HepG2 (cell line): ENCODE results near the gene IFT88. TPM values are rescaled to one million over a fixed set of nuclear protein-coding genes. Genes with fewer than 3 reads are reported as not detected.
"Not testable (repeated sequence)": the region's sequence is repeated elsewhere in the genome, so short reads cannot be mapped to it uniquely, and the experiment has no call there.

ENCODE experiments used
- ATAC-seq: fragments of 200-7000 bp; cut with Tn5 transposase; 3 replicates; pipeline ENCODE4 v1.9.1; 2020; ENCODE audit warnings: mild to moderate bottlenecking, moderate library complexity
- BruUV-seq: library from RNA; stranded (reverse); fragments of 400-500 nt; replicated peaks from 2 replicates; lab custom pipeline; 2021; lab: Mats Ljungman, UMichigan
- CTCF ChIA-PET: fragments of 300-600 bp; formaldehyde crosslinking; extraction: SDS; loops from one replicate; lab custom pipeline; 2021; ENCODE audit warnings: low total read pairs, inconsistent platforms, low intra/inter-chr PET ratio; lab: Yijun Ruan, JAX
- POLR2A ChIA-PET: fragments of 350-600 bp; sonication (Branson Sonifier 250); formaldehyde crosslinking; loops from one replicate; lab custom pipeline; 2020; ENCODE audit warnings: antibody characterized with exemption, inconsistent platforms; lab: Yijun Ruan, JAX
- DNase-seq: peaks from one replicate; pipeline ENCODE4 v3.0.0-alpha.2; 2015; ENCODE audit warnings: low spot score
- FAIRE-seq: peaks from 3 replicates; lab custom pipeline; 2011; peaks lifted over from hg19 to GRCh38; lab: Jason Lieb, UNC
- H2AFZ ChIP-seq: one replicate; pipeline ENCODE4 v1.6.1; 2011; ENCODE audit warnings: low read length, inconsistent platforms
- H3K27ac ChIP-seq: fragments of 300-600 bp; 3 replicates; pipeline ENCODE4 v1.8.0; 2011; ENCODE audit warnings: mixed run types, mild to moderate bottlenecking, mixed read lengths, low read length, inconsistent platforms; ENCODE audit not compliant: insufficient read depth; ENCODE audit errors: extremely low read length
- H3K27me3 ChIP-seq, 2 experiments: fragments of 200-600 bp in 1 of 2; 2 replicates in 1 of 2; 3 replicates in 1 of 2; pipeline versions ENCODE4 v1.6.0 to v1.8.0; 2011; ENCODE audit warnings: low read length in 2 of 2, mild to moderate bottlenecking in 2 of 2, moderate library complexity in 2 of 2, inconsistent platforms in 1 of 2; ENCODE audit not compliant: insufficient read depth in 2 of 2, control insufficient read depth in 1 of 2
- H3K36me3 ChIP-seq, 2 experiments: fragments of 200-600 bp in 1 of 2; replicated peaks in 1 of 2; 2 replicates in 1 of 2; 3 replicates in 1 of 2; pipeline versions ENCODE4 v1.5.1 to v1.8.0; 2011; ENCODE audit warnings: low read length in 2 of 2, inconsistent platforms in 1 of 2; ENCODE audit not compliant: insufficient read depth in 2 of 2, control insufficient read depth in 1 of 2
- H3K4me1 ChIP-seq: 2 replicates; pipeline ENCODE4 v1.5.1; 2012; ENCODE audit warnings: low read length, inconsistent platforms; ENCODE audit not compliant: insufficient read depth
- H3K4me2 ChIP-seq: 2 replicates; pipeline ENCODE4 v1.6.0; 2011; ENCODE audit warnings: low read depth, low read length, inconsistent platforms
- H3K4me3 ChIP-seq, 3 experiments: fragments of 200-600 bp in 1 of 3; sonication (generic), shearing (Covaris generic) in 1 of 3; replicated peaks in 1 of 3; 2 replicates each; pipeline ENCODE4 v1.5.1; 2011 to 2016; ENCODE audit warnings: low read length in 3 of 3, inconsistent platforms in 2 of 3, low read depth in 2 of 3, mild to moderate bottlenecking in 2 of 3, control low read depth in 1 of 3, mixed read lengths in 1 of 3; ENCODE audit not compliant: insufficient read depth in 1 of 3
- H3K79me2 ChIP-seq: one replicate; pipeline ENCODE4 v1.6.1; 2011; ENCODE audit warnings: low read length, inconsistent platforms; ENCODE audit not compliant: insufficient read depth
- H3K9ac ChIP-seq: 2 replicates; pipeline ENCODE4 v1.6.0; 2011; ENCODE audit warnings: mild to moderate bottlenecking, low read depth, low read length, inconsistent platforms; ENCODE audit not compliant: insufficient read depth
- H3K9me3 ChIP-seq: 2 replicates; pipeline ENCODE4 v1.5.1; 2012; ENCODE audit warnings: mild to moderate bottlenecking, low read length
- H4K20me1 ChIP-seq: 2 replicates; pipeline ENCODE4 v1.6.0; 2011; ENCODE audit warnings: inconsistent platforms, mild to moderate bottlenecking, low read length, moderate library complexity; ENCODE audit not compliant: insufficient read depth
- ASH2L ChIP-seq: fragments of 300-600, 200-600 bp; sonication (generic); IDR thresholded peaks from 2 replicates; pipeline ENCODE4 v1.7.0; 2017; ENCODE audit warnings: low read depth, mild to moderate bottlenecking, moderate library complexity, mixed read lengths, low read length; ENCODE audit not compliant: insufficient read length
- BRD4 ChIP-seq: sonication (generic); formaldehyde crosslinking; IDR thresholded peaks from 2 replicates; pipeline ENCODE4 v1.4.0; 2020; ENCODE audit warnings: missing genetic modification reagents
- IKZF4 ChIP-seq: sonication (generic); formaldehyde crosslinking; IDR thresholded peaks from 2 replicates; pipeline ENCODE4 v1.5.1; 2020; ENCODE audit warnings: borderline replicate concordance, mild to moderate bottlenecking, low read depth, missing genetic modification reagents; ENCODE audit errors: not compliant biosample characterization
- MTERF4 ChIP-seq: sonication (generic); formaldehyde crosslinking; IDR thresholded peaks from 2 replicates; pipeline ENCODE4 v1.8.0; 2023; ENCODE audit warnings: mild to moderate bottlenecking, missing genetic modification reagents
- PAF1 ChIP-seq: IDR thresholded peaks from 2 replicates; pipeline ENCODE4 v1.6.1; 2016; ENCODE audit warnings: missing genetic modification reagents, missing compliant biosample characterization
- POGZ ChIP-seq: sonication (generic); formaldehyde crosslinking; IDR thresholded peaks from 2 replicates; pipeline ENCODE4 v1.4.0; 2020; ENCODE audit warnings: mild to moderate bottlenecking, missing genetic modification reagents
- RAD51 ChIP-seq: fragments of 450-650 bp; IDR thresholded peaks from 2 replicates; pipeline ENCODE4 v1.6.1; 2016; ENCODE audit warnings: borderline replicate concordance
- TOE1 ChIP-seq: sonication (generic); formaldehyde crosslinking; IDR thresholded peaks from 2 replicates; pipeline ENCODE4 v1.4.0; 2020; ENCODE audit warnings: mild to moderate bottlenecking, missing genetic modification reagents
- ZBTB44 ChIP-seq: sonication (generic); formaldehyde crosslinking; IDR thresholded peaks from 2 replicates; pipeline ENCODE4 v1.4.0; 2020; ENCODE audit warnings: missing genetic modification reagents
- ZNF20 ChIP-seq: sonication (generic); formaldehyde crosslinking; IDR thresholded peaks from 2 replicates; pipeline ENCODE4 v1.4.0; 2020; ENCODE audit warnings: mild to moderate bottlenecking, moderate library complexity, missing genetic modification reagents
- ZNF282 ChIP-seq: fragments of 450-650 bp; IDR thresholded peaks from 2 replicates; pipeline ENCODE4 v1.6.1; 2018; ENCODE audit not compliant: partially characterized antibody
- ZNF333 ChIP-seq: sonication (generic); formaldehyde crosslinking; IDR thresholded peaks from 2 replicates; pipeline ENCODE4 v1.4.0; 2020; ENCODE audit warnings: mild to moderate bottlenecking, missing genetic modification reagents, borderline replicate concordance
- ZNF724P ChIP-seq: sonication (generic); formaldehyde crosslinking; IDR thresholded peaks from 2 replicates; pipeline ENCODE4 v1.8.0; 2022; ENCODE audit warnings: missing genetic modification reagents, borderline replicate concordance
- ZNF839 ChIP-seq: sonication (generic); formaldehyde crosslinking; IDR thresholded peaks from 2 replicates; pipeline ENCODE4 v1.4.0; 2020; ENCODE audit warnings: missing genetic modification reagents, mild to moderate bottlenecking, borderline replicate concordance
- WGBS: methylation state at CpG from one replicate; pipeline ENCODE4 v1.1.6; 2017; ENCODE audit warnings: low lambda C conversion rate; 5-methylcytosine and 5-hydroxymethylcytosine counted together
- in situ Hi-C: cut with HindIII; loops from 2 replicates; pipeline ENCODE4 v1.10.0; 2017; ENCODE audit warnings: low pct_unique_long_range_greater_than_20kb; ENCODE audit not compliant: extremely low pct_ligation_motif_present
- intact Hi-C: fragments of 100-400 bp; cut with micrococcal nuclease; formaldehyde crosslinking; loops from one replicate; pipeline ENCODE4 v1.10.0; 2022; ENCODE audit not compliant: unreplicated experiment
- polyA plus RNA-seq, 8 experiments: library from polyadenylated mRNA; depleted of rRNA in 3 of 8; stranded (reverse) in 7 of 8; unstranded in 1 of 8; fragments of >200 nt; fragmentation: Illumina TruSeq in 4 of 8; extraction: Trizol in 4 of 8; gene quantifications; 2 replicates each; pipeline versions ENCODE4 v1.2.1 to v1.2.3, GENCODE V29; 2011 to 2016; ENCODE audit warnings: low read depth in 4 of 8, missing spikeins in 1 of 8, mixed read lengths in 1 of 8; ENCODE audit not compliant: insufficient read depth in 1 of 8
- total RNA-seq, 5 experiments: library from RNA; depleted of rRNA; stranded (reverse); fragments of >200 nt; fragmentation: Illumina TruSeq; extraction: Trizol; gene quantifications; 2 replicates each; pipeline ENCODE4 v1.2.3, GENCODE V29; 2016; ENCODE audit warnings: low read depth in 1 of 5

IFT88 gene
- total and polyA plus RNA-seq, 2 of the 13 experiments (the other 11 are each of a cell fraction or from before 2014, with no cell fraction given) = 8.4 to 19.9 TPM

GRCh38 chr13:20676213-20676612 lies 109.3 kb downstream of the IFT88 start:
- CTCF ChIA-PET = no interaction called here
- in situ Hi-C loops = no loop called here

GRCh38 chr13:20678606-20679005 lies 111.6 kb downstream of the IFT88 start:
- H3K79me2 ChIP-seq, H3K4me3 ChIP-seq, H3K27ac ChIP-seq, H2AFZ ChIP-seq, FAIRE-seq, ATAC-seq, H3K4me1 ChIP-seq, CTCF ChIA-PET, H3K9me3 ChIP-seq, H3K36me3 ChIP-seq, POLR2A ChIA-PET, in situ Hi-C loops, BruUV-seq, H3K27me3 ChIP-seq, H3K4me2 ChIP-seq, intact Hi-C loops, DNase-seq, H3K9ac ChIP-seq, H4K20me1 ChIP-seq: not testable (repeated sequence)
- 93% methylated on average over 7 of the region's 7 CpGs for WGBS

More at GRCh38 chr13:20676213-20676612, 109.3 kb downstream of the IFT88 start:
- intact Hi-C loops = no loop called here
- Histone ChIP-seq H3K9me3 (no peaks in the 10 kb centered on the region), H2AFZ (no peak overlapping the region)
- TF ChIP-seq ZNF724P = no peak
- TF ChIP-seq ZNF282 = no peak
- TF ChIP-seq POGZ (CRISPR knock-in tag) = no peak
- no peak for TF ChIP-seq RAD51
- no peak for TF ChIP-seq ZNF333
- TF ChIP-seq BRD4 = no peak
- no peak for TF ChIP-seq ZNF20 (CRISPR knock-in tag)
- no peak for TF ChIP-seq TOE1 (CRISPR knock-in tag)
- TF ChIP-seq ZNF839 (CRISPR knock-in tag) = no peak
- no peak for TF ChIP-seq PAF1
- TF ChIP-seq ZBTB44 (CRISPR knock-in tag) = no peak
- TF ChIP-seq MTERF4 (CRISPR knock-in tag) = no peak
- TF ChIP-seq ASH2L = no peak
- TF ChIP-seq IKZF4 = no peak
- TF ChIP-seq, all 625 proteins: peak for 0
- H3K79me2 ChIP-seq = no peaks in the 10 kb centered on the region
- H3K4me3 ChIP-seq = no peak overlapping the region
- ATAC-seq = no peak
- POLR2A ChIA-PET = no interaction called here
- FAIRE-seq = no peak
- DNase-seq = no peak
- no peak overlapping the region for H3K4me2 ChIP-seq
- no peaks in the 10 kb centered on the region for H4K20me1 ChIP-seq
- H3K9ac ChIP-seq = no peak overlapping the region
- no peak overlapping the region for H3K27ac ChIP-seq
- no peaks in the 10 kb centered on the region for H3K4me1 ChIP-seq
- peaks cover 0 to 3% of the 10 kb centered on the region in 2 experiments; a peak in 1 of 5 replicates for H3K36me3 ChIP-seq
- BruUV-seq = no TSS peak
- no peaks in the 10 kb centered on the region for H3K27me3 ChIP-seq
- WGBS = 94% methylated on average over 2 of the region's 2 CpGs
